GM19463 (cell line): ENCODE data around the gene TNFRSF1B.

ENCODE experiments used
- ATAC-seq: cut with Tn5 transposase; IDR thresholded peaks from one replicate; pipeline ENCODE4 v1.9.1; 2021; ENCODE audit warnings: mild to moderate bottlenecking, moderate library complexity; ENCODE audit not compliant: unreplicated experiment

Gene TNFRSF1B

GRCh38 chr1:12188657-12189327 is 22.0 kb downstream of the TNFRSF1B start:
- no peak for ATAC-seq

- ATAC-seq, result no peak
These were observed 22.5 kb downstream of the TNFRSF1B start for GRCh38 chr1:12189328-12189682.

GRCh38 chr1:12191242-12192032 is 24.6 kb downstream of the TNFRSF1B start:
- ATAC-seq, result no peak

- ATAC-seq, result no peak
These were observed 27.9 kb downstream of the TNFRSF1B start for GRCh38 chr1:12194666-12195216.

- ATAC-seq, result no peak
These were observed 28.6 kb downstream of the TNFRSF1B start for GRCh38 chr1:12195416-12195815.

- ATAC-seq, result no peak
These were observed 30.1 kb downstream of the TNFRSF1B start for GRCh38 chr1:12196641-12197482.

GRCh38 chr1:12197483-12197880 is 30.7 kb downstream of the TNFRSF1B start:
- no peak for ATAC-seq

GRCh38 chr1:12200208-12200607 is 33.4 kb downstream of the TNFRSF1B start:
- ATAC-seq, result no peak

- no peak for ATAC-seq
These were observed 34.8 kb downstream of the TNFRSF1B start for GRCh38 chr1:12201352-12202189.

GRCh38 chr1:12202190-12202497 is 35.4 kb downstream of the TNFRSF1B start:
- no peak for ATAC-seq

GRCh38 chr1:12202577-12202976 is 35.8 kb downstream of the TNFRSF1B start:
- no peak for ATAC-seq

- ATAC-seq, result no peak
These were observed 36.6 kb downstream of the TNFRSF1B start for GRCh38 chr1:12203216-12204007.

GRCh38 chr1:12204140-12204539 is 37.3 kb downstream of the TNFRSF1B start:
- ATAC-seq, result no peak

- no peak for ATAC-seq
These were observed 38.2 kb downstream of the TNFRSF1B start for GRCh38 chr1:12204754-12205658.

GRCh38 chr1:12206238-12206637 is 39.4 kb downstream of the TNFRSF1B start:
- ATAC-seq, result no peak

- ATAC-seq, result no peak
These were observed 40.1 kb downstream of the TNFRSF1B start for GRCh38 chr1:12206792-12207424.

GRCh38 chr1:12208271-12208670 is 41.5 kb downstream of the TNFRSF1B start:
- no peak for ATAC-seq

- no peak for ATAC-seq
These were observed 42.1 kb downstream of the TNFRSF1B start for GRCh38 chr1:12208764-12209494.
